ENCODE results near the gene MLC1.

MLC1 gene

DNA sequence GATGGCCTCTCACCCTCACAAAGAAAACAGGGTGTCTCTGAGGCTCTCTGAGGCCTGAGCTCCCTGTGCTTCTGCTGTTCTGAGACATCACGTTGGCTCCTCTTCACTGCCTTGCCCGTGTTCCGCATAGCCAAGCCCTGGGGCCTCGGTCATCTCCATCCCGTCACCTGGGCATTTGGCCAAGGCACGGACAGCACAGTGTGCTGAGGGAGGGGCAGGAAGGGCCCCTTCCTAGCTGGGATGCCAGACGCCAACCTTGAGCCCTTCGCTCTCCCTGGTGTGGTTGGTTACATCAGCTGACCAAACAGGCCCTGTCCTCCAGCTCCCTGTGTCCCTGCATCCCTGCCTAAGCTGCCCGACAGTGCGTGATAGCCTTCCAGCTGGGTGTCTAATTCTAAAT, 30.5 kb upstream of the MLC1 start:
- no peak overlapping the region for H3K4me3 ChIP-seq (ENCODE audit: low read depth, low read length)
- TF ChIP-seq, protein P1, sequence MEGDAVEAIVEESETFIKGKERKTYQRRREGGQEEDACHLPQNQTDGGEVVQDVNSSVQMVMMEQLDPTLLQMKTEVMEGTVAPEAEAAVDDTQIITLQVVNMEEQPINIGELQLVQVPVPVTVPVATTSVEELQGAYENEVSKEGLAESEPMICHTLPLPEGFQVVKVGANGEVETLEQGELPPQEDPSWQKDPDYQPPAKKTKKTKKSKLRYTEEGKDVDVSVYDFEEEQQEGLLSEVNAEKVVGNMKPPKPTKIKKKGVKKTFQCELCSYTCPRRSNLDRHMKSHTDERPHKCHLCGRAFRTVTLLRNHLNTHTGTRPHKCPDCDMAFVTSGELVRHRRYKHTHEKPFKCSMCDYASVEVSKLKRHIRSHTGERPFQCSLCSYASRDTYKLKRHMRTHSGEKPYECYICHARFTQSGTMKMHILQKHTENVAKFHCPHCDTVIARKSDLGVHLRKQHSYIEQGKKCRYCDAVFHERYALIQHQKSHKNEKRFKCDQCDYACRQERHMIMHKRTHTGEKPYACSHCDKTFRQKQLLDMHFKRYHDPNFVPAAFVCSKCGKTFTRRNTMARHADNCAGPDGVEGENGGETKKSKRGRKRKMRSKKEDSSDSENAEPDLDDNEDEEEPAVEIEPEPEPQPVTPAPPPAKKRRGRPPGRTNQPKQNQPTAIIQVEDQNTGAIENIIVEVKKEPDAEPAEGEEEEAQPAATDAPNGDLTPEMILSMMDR (IDR thresholded peaks at IDR 0.05; ENCODE audit: borderline replicate concordance, insufficient read depth, low read depth, low read length) = no peak

DNA sequence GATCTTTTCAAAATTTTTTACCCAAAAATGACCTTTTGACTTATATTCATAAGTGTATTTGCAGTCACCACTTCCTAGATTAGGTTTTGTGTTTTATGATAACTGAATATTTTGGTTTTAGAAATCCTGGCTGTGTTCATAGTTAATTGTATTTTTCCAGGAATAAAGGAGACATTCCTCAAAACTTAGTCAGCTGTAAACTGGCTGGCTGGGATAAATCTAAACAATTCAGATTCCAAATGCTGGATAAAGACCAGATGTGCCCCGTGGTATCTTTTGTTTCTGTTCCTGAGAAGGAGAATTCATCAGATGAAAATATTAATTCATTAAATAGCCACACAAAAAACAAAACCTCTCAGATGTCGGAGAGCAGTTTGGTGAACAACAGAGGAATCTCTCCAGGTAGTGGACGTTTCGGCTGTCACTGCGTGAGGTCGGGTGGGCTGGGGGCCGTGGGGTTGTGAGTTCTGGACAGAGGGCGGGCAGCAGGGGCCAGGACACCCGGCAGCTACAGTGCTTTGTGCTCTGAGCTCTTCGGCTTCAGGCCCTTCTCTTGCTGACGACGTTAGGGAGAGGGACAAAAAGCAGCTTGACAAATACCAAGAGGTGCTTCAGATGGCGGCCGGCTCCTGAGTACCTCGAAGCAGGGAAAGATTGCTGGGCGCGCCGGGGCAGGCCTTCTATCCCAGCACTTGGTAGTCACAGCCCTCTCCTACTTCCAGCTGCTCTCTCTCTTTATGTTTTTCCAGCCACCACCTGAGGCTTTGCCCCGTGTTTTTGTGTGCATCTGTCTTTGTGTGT, 29.2 kb upstream of the MLC1 start:
- TF ChIP-seq, protein P1 (IDR thresholded peaks at IDR 0.05; ENCODE audit: borderline replicate concordance, insufficient read depth, low read depth, low read length) = no peak
- no peak overlapping the region for H3K4me3 ChIP-seq (ENCODE audit: low read depth, low read length)

DNA sequence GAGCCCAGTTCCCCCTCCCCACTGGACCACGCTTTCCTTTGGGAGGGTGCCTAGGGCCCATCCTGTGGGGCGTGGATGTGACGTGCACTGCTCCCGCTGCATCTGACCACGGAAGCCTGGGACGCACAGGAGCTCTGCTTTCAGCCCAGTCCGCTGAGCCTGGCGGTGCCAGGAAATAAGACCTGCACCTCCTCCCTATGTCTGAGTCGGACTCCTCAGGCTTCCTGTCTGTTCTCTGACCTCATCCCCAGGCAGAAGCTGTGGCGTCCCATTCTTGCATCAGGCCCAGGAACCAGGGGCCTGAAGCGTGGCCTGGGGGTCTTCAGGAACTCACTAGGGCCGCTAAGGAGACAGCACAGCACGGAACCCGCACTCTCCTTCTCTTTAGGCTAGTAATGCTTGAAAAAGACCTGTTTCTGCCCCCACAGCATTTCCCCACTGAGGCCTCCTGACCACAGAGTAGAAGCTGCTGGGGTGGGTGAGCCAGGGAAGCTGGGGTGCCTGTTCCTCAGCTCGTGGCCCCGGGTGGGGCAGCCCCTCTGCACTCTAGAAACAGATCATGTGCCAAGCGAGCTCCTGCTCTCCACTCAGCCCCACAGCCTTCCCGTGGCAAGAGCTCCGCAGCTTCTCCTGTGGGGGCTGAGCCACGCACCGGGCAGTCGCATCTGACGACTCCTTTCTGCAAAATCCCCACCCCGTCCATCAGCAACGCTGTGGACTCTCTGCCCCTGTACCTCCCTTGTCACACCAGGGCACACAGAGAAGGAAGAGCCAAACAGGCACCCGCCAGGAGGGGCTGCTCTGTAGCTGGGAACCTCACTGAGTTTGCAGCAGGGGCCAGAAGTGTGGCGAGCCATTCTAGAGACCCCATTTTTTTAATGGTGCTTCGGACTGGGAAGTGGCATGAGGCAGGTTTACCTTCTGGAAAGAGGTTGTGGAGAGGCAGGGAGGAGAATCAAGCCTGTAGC, 27.2 kb upstream of the MLC1 start:
- TF ChIP-seq, protein P1 (IDR thresholded peaks at IDR 0.05; ENCODE audit: borderline replicate concordance, insufficient read depth, low read depth, low read length) = no peak
- peak overlapping the region; percentile 21 for H3K4me3 ChIP-seq (ENCODE audit: low read depth, low read length)

DNA sequence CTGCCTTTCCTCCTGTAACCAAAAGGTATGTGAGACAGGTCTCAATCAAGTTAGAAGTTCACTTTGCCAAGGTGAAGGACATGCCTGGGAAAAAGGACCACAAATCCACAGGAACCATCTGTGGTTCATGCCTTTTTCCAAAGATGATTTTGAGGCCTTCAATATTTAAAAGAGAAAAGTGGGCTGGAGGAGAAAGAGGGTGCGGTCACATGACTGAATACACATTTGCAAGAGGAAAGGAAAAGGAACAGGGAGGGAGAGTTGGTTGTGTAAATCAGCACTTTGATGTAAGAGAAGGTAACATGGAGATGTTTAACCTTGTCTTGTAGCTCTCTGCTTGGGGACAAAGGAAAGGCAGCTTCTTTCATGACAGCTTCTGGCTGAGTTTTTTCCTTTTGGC, 25.8 kb upstream of the MLC1 start:
- TF ChIP-seq, protein P1 (IDR thresholded peaks at IDR 0.05; ENCODE audit: borderline replicate concordance, insufficient read depth, low read depth, low read length) = no peak
- H3K4me3 ChIP-seq (ENCODE audit: low read depth, low read length) = no peak overlapping the region

DNA sequence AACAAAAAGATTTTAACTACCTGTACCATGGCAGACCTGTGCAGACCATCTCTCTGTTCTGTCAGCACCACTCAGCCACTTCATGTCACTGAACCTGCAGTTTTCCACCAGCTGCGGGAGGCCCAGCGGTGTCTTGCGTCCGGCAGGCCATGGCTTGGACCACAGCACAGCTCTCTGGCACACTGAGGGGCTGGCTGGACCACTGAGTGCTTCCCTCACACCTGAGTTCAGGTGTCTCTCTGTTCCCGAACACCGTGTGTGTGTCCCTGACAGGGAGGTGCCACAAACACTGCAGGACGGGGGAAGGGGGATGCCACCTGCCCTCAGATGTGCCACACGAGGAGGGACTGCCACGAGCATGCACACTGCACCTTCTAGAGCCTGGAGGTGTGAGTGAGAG, 22.3 kb upstream of the MLC1 start:
- H3K4me3 ChIP-seq (ENCODE audit: low read depth, low read length) = no peak overlapping the region
- TF ChIP-seq, protein P1 (IDR thresholded peaks at IDR 0.05; ENCODE audit: borderline replicate concordance, insufficient read depth, low read depth, low read length) = no peak

DNA sequence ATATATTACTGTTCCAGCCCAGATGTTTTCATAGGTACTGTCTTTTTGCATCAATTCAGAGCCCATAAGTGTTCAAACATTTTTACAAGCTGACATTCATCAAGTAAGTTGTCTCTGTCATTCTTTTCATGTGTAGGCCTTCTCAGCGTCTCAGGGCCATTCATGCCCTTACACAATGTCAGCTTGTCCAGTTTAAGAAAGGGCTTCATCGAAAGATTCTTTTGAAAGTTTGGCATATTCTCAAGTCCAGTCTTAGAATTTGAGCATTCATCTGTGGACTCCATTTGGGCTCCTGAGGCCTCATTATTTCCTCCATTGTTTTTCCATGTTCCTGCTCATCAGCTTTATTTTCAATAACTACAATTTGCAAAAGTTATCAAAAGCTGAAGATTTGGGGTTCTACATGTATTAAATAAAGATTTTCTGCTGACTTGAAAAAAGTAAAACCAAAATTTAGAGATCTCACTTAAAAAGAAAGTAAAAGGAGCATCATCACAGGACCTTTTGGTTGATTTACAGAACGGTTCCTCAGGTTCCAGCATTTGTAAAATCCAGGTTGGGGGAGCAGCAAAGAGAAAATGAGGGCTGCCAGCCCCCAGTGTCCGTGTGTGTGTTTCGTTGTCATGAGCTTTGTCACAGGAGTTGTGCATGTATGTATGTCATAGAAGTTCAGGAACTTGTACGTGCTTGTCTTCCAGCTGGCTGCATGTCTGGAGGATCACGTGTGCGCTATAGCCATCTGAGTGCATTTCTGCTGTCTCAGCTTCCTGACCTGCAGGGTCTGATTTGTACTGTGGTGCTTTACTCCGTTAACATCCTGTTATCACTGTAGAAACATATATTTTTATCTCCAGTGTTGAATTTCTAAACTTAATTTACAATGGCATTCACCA, 20.2 kb upstream of the MLC1 start:
- TF ChIP-seq, protein P1 (IDR thresholded peaks at IDR 0.05; ENCODE audit: borderline replicate concordance, insufficient read depth, low read depth, low read length) = no peak
- peak overlapping the region; percentile 38 for H3K4me3 ChIP-seq (ENCODE audit: low read depth, low read length)

Measured in GM12875 (cell line).